Fibroblast of upper back skin (primary cell): ENCODE measurements around the gene NPAS2.

Experiments used
- DNase-seq: peaks from one replicate; pipeline ENCODE4 v3.0.0-alpha.2; 2013

NPAS2 gene

GRCh38 chr2:100948942-100949811, 129.2 kb downstream of the NPAS2 start:
- peak; percentile 62 for DNase-seq

GRCh38 chr2:100952512-100952911, 132.6 kb downstream of the NPAS2 start:
- no peak for DNase-seq

DNA sequence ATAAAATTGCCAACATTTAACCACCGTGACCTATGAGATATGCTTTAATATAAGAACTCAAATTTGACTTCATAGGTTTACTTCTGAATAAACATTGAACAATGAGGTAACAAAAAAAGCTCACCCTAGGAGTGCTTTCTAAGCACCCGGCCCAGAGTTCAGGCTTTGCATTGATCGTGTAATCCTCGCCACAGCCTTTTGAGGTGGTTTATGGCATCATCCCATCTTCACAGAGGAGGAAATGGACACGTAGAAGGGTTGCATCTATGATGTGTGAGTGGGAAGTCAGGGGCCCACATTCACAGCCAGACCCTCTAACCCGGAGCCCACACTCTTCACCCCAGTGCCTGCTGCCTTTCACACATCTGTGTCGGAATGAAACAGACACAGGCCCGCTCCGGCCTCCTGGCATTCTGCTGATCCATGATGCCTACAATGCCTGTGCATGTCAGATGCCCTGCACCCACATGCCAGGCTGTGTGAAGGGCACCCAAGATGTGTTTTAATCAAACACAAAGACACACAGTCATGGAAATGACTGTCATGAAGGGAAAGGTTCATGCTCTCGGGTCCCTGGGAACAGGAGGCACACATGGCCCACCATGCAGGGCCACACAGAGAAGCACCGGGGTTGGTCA, 133.6 kb downstream of the NPAS2 start:
- no peak for DNase-seq

DNA sequence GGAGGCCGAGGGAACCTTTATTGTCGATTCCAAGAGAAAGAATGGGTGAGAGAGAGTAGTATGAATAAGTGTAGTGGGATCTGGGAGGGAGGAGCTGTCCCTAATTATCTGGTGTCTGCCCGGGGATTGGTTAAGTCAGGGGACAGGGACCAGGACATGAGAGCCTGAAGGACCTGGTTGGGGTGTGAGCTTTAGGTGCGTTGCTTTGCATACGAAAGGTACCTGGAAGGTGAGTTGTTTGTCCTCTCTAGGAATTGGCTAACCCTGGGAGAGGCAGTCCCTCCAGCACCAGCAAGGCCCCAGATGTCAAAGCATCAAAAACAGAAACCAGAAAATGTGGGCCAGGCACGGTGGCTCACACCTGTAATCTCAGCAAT, 134.1 kb downstream of the NPAS2 start:
- DNase-seq: no peak

GRCh38 chr2:100955226-100955625, 135.3 kb downstream of the NPAS2 start:
- DNase-seq: no peak

DNA sequence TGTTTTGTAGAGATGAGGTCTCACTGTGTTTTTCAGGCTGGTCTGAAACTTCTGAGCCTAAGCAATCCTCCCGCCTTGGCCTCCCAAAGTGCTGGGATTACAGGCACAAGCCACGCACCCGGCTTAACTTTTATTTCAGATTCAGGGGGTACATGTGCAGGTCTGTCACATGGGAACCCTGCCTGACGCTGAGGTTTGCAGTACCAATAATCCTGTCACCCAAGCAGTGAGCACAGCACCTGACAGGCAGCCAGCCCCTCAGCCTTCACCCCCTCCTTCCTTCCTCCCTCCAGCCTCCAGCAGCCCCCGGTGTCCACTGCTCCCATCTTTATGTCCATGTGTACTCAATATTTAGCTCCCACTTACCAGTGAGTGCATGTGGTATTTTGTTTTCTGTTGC, 136.1 kb downstream of the NPAS2 start:
- no peak for DNase-seq

DNA sequence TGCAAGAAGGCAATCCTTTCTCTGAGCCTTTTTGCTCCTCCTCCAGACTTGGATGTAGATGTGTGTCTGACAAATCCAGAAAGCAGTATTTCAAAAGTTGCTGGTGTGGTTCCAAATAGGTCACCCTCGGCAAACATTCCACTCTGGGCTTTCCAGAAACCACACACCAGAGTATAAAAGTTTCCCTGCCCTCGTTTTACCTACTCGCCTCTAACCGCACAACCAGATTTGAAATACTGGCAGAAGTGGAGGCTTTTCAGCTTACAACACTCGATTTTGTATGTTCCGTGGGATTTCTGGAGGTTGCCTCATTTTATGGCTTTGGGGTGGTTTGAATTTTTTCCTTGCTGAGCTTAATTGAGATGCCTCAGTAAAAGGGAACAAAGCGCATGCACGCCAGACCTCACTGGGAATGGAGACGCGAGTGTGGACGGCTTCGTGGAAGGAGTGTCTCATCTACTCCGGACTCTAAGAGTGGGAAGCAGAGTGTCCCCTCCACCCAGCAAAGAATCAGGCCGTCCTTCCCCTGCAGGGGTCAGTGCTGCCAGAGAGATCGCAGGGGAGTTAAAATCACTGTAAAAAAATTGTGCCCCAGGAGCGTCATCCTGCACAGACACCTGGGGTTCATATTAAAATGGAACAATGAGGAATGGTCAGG, 138.2 kb downstream of the NPAS2 start:
- DNase-seq: peak; percentile 99

- DNase-seq: peak; percentile 76
Observed at GRCh38 chr2:100959225-100959880, 139.4 kb downstream of the NPAS2 start.

GRCh38 chr2:100960688-100961087, 140.7 kb downstream of the NPAS2 start:
- no peak for DNase-seq

- no peak for DNase-seq
Observed at GRCh38 chr2:100962366-100963025, 142.6 kb downstream of the NPAS2 start.

- no peak for DNase-seq
Observed at GRCh38 chr2:100963026-100963375, 143.1 kb downstream of the NPAS2 start.

DNA sequence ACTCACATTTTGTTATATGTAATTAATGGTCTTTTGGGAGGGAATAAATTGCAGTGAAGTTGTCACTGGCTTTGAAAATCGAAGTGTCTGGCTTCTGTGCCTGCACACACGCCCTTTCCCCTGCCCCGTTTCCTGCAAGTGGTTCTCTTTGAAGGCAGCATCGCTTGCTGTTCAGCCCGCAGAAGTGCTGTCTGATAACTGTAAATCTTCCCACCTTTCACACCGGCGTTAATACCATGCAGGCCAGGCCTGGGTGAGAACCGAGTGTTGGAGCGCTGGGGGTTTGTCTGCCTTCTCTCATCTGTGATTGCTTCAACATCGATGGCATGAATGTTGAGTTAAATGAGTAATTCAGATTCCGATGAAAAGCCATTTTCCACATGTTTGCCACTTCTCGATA, 144.3 kb downstream of the NPAS2 start:
- no peak for DNase-seq

GRCh38 chr2:100964681-100965169, 144.8 kb downstream of the NPAS2 start:
- peak; percentile 59 for DNase-seq

- no peak for DNase-seq
Observed at GRCh38 chr2:100965596-100965995, 145.7 kb downstream of the NPAS2 start.

- no peak for DNase-seq
Observed at GRCh38 chr2:100967716-100968115, 147.8 kb downstream of the NPAS2 start.

DNA sequence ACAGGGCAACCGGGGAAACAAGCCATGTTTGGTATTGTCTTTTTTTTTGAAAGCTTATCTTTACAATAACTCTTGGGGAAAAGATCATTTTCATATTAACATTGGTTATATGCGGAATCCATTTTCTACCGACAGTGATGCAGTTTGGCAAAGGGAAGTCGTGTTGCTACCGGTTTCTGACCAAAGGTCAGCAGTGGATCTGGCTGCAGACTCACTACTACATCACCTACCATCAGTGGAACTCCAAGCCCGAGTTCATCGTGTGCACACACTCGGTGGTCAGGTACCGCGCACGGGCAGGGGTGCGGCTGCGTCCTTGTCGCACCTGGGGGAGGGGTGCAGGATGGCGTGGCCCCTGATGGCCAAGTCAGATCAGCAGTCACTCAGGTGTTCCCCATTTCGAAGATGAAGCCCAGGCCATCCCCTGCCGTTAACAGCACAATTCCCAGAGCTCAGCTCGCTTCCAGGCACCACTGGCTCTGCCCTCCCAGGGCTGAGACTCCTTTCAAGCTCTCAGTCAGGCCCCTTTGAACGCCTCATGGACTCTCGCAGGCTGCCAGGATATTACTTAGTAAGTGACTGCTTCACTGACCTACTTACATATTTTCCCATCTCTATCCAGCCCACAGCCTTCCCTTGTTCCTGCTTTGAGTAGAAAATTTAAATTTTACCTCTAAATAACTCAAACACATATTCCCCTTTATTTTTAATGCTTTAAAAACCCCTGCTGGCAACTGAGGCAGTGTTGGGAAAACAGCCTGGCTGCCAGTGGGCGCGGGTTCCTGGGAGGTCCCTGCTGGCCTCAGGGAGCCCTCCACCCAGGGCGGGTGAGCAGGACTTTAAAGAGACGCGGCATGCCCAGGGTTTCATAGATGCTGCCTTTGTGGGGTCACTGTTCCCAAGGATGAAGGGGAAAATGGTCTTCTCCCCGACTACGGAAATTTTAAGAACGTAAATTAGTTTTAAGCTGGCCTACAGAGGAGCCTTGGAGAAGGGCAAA, 148.5 kb downstream of the NPAS2 start:
- no peak for DNase-seq

- DNase-seq: no peak
Observed at GRCh38 chr2:100969998-100970397, 150.1 kb downstream of the NPAS2 start.

DNA sequence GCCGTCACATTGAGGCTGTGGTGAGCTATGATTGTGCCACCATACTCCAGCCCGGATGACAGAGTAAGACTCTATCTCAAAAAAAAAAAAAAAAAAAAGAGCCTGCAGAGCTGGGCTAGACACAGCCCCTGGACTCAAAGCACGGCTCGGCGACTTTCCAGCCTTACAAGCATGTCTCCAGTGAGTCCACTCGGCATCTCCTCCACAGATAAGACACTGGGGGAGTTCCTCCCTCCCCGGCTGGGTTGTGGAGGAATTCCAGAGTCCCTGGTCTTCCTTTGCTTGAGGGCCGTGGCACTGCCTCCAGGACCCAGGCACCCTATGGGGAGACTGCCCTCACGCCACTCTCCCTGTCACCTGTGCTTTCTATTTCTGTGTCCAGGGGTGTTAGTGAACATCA, 151.3 kb downstream of the NPAS2 start:
- no peak for DNase-seq

DNA sequence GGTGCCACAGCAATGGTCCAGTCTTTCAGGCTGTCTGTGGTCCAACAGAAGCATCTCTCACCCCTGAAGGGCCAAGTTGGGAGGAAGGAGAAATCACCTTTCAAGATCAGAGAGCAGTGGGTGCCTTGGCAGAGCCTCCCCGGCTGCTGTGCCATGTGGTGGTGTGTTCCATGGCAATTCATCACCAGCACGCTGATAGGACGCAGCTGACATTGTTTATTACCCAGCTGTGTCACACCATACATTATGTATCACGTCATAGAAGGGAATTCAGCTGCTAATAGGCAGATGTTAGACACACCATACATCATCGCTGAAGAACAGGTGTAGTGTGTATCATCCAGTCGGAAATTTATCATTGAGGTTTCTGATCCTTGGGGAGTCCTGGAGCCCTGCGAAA, 152.5 kb downstream of the NPAS2 start:
- DNase-seq: no peak

DNA sequence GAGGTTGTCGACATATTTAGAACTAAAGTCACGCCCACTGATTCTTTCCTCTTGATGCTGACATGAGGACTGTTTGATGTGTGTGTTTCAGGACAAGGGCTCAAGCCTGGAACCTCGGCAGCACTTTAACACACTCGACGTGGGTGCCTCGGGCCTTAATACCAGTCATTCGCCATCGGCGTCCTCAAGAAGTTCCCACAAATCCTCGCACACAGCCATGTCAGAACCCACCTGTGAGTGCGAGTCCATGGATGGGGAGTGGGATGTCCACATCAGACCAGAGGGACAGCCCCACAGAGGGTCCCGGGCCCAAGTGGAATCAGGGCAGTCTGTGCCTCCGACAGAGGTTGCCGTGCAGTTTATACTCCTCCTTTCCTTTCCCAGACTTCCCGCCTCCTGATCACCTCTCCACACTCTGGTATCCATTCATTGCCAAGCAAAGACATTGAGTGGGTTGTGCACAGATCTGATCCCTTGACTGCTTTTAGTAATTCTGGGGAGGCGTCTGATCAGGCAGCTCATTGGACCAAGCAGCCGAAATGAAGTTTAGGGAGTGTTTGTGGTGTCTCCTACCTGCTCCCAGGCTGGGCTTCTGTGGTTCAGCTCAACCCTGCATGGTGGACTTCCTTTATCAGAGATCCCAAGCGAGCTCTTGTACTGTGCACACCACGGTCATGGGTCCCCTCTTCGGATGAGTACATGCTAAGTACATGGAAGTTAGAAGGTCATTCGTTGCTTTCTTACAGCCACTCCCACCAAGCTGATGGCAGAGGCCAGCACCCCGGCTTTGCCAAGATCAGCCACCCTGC, 155.0 kb downstream of the NPAS2 start:
- DNase-seq: no peak

GRCh38 chr2:100975521-100975785, 155.5 kb downstream of the NPAS2 start:
- no peak for DNase-seq
